Measurements from ENCODE around the gene CSF3R. TPM values are rescaled to one million over a fixed set of nuclear protein-coding genes. Genes with fewer than 3 reads are reported as not detected.

Gene CSF3R
- total RNA-seq, 2 experiments from 2014 or later = not detected

GRCh38 chr1:36515315-36516138 lies 32.8 kb upstream of the CSF3R start:
- no TSS peak for BruUV-seq (replicated peaks)
- no peak overlapping the region for H3K4me3 ChIP-seq (ENCODE audit: low read depth, low read length, poor library complexity, severe bottlenecking)
- intact Hi-C loops (cut with micrococcal nuclease; ENCODE audit: unreplicated experiment) = no loop called here
- no peak for TF ChIP-seq EZH2phosphoT487 (IDR thresholded peaks at IDR 0.05; ENCODE audit: borderline replicate concordance, low read depth, low read length)
- TF ChIP-seq, protein P1, sequence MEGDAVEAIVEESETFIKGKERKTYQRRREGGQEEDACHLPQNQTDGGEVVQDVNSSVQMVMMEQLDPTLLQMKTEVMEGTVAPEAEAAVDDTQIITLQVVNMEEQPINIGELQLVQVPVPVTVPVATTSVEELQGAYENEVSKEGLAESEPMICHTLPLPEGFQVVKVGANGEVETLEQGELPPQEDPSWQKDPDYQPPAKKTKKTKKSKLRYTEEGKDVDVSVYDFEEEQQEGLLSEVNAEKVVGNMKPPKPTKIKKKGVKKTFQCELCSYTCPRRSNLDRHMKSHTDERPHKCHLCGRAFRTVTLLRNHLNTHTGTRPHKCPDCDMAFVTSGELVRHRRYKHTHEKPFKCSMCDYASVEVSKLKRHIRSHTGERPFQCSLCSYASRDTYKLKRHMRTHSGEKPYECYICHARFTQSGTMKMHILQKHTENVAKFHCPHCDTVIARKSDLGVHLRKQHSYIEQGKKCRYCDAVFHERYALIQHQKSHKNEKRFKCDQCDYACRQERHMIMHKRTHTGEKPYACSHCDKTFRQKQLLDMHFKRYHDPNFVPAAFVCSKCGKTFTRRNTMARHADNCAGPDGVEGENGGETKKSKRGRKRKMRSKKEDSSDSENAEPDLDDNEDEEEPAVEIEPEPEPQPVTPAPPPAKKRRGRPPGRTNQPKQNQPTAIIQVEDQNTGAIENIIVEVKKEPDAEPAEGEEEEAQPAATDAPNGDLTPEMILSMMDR (conservative IDR thresholded peaks at IDR 0.05; ENCODE audit: low read length) = no peak
- no peaks in the 10 kb centered on the region for H4K20me1 ChIP-seq (ENCODE audit: insufficient read depth, low read length)
- H3K9me2 ChIP-seq (ENCODE audit: insufficient read depth, low read length) = no peaks in the 10 kb centered on the region
- no peaks in the 10 kb centered on the region for H3K36me3 ChIP-seq (ENCODE audit: insufficient read depth, low read length)
- no peak overlapping the region for H3K4me2 ChIP-seq (ENCODE audit: low read length)
- no peaks in the 10 kb centered on the region for H3K9me3 ChIP-seq (ENCODE audit: low read length)
- no peak overlapping the region for H3K27ac ChIP-seq (ENCODE audit: low read depth, low read length, poor library complexity, severe bottlenecking)
- no peaks in the 10 kb centered on the region for H3K79me2 ChIP-seq (ENCODE audit: insufficient read depth, low read depth, low read length)
- no peak for DNase-seq (ENCODE audit: low spot score)
- H3K4me1 ChIP-seq (ENCODE audit: insufficient read depth, low read length, poor library complexity, severe bottlenecking) = no peaks in the 10 kb centered on the region
- H2AFZ ChIP-seq (ENCODE audit: low read length) = no peak overlapping the region
- ChIA-PET CTCF (ENCODE audit: unreplicated experiment) (interaction anchor here (0.6 to 1.1 kb wide), 2 partner anchors 358 to 809 kb away, joined by 3 read pairs; no protein-coding TSS in a partner anchor), POLR2A (interaction anchor here (0.6 to 1.6 kb wide), 2 partner anchors 9 to 573 kb away, joined by 4 read pairs; no protein-coding TSS in a partner anchor)

DNA sequence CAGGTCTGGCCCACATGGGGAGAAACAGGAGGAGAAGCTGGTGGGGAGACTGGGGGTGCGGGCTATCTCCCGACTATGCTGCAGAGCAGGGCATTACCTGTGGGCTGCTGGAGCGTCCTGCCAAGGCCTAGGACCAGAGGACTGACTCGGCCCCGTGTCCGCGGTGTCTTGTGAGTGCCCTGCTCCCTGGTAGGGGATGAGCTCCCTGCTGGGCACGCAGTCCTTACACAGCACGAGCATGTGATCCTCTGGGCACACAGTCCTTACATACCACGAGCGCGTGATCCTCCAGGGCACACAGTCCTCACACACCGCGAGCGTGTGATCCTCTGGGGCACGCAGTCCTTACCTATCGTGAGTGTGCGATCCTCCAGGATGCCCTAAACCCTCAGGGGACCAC lies 31.8 kb upstream of the CSF3R start:
- H3K4me3 ChIP-seq (ENCODE audit: low read depth, low read length, poor library complexity, severe bottlenecking) = no peak overlapping the region
- no peak overlapping the region for H3K4me2 ChIP-seq (ENCODE audit: low read length)
- H4K20me1 ChIP-seq (ENCODE audit: insufficient read depth, low read length) = no peaks in the 10 kb centered on the region
- BruUV-seq (replicated peaks) = no TSS peak
- H3K9me2 ChIP-seq (ENCODE audit: insufficient read depth, low read length) = no peaks in the 10 kb centered on the region
- CTCF ChIA-PET (ENCODE audit: unreplicated experiment) = no interaction called here
- POLR2A ChIA-PET = no interaction called here
- DNase-seq (ENCODE audit: low spot score) = no peak
- no peaks in the 10 kb centered on the region for H3K9me3 ChIP-seq (ENCODE audit: low read length)
- H3K27ac ChIP-seq (ENCODE audit: low read depth, low read length, poor library complexity, severe bottlenecking) = no peak overlapping the region
- no peaks in the 10 kb centered on the region for H3K36me3 ChIP-seq (ENCODE audit: insufficient read depth, low read length)
- H2AFZ ChIP-seq (ENCODE audit: low read length) = no peak overlapping the region
- no peaks in the 10 kb centered on the region for H3K79me2 ChIP-seq (ENCODE audit: insufficient read depth, low read depth, low read length)
- TF ChIP-seq EZH2phosphoT487 (IDR thresholded peaks at IDR 0.05; ENCODE audit: borderline replicate concordance, low read depth, low read length) = no peak
- TF ChIP-seq, protein P1 (conservative IDR thresholded peaks at IDR 0.05; ENCODE audit: low read length) = no peak
- intact Hi-C loops (cut with micrococcal nuclease; ENCODE audit: unreplicated experiment) = no loop called here
- H3K4me1 ChIP-seq (ENCODE audit: insufficient read depth, low read length, poor library complexity, severe bottlenecking) = no peaks in the 10 kb centered on the region

Measured in OCI-LY7 (cell line).